ENCODE results near the gene LHX1. TPM values are rescaled to one million over a fixed set of nuclear protein-coding genes. Genes with fewer than 3 reads are reported as not detected.

LHX1 gene
- total RNA-seq, 1 donor from 2014 or later: not detected

DNA sequence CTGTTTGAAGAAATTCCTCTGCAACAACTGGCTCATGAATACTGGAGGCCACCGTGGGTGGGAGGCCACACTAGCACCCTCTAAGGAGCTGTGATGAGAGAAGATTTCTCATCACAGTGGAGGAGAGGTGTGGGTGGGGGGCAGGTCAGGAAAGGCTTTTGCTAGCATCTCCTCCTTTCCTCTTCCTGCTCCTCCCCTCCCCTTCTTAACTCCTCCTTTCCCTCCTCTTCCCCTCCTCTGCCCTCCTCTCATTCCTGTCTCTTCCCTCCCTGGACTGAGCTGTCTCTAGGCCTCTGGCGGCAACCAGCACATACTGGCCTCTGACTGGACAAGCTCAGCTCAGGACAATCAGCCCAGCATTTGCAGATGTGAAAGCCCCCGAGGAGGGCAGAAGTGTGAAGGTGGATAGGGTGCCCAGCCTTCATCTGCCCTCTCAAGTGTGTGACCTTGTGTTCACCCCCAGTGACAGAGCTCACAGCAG lies 19.0 kb upstream of the LHX1 start:
- peaks cover 10% of the 10 kb centered on the region for H3K27me3 Mint-ChIP-seq (ENCODE audit: low read depth)
- DNase-seq (ENCODE audit: low spot score): no peak
- H3K9me3 Mint-ChIP-seq (ENCODE audit: low read depth): no peaks in the 10 kb centered on the region
- H3K4me1 Mint-ChIP-seq (ENCODE audit: low read depth): peaks cover 10% of the 10 kb centered on the region
- H3K27ac Mint-ChIP-seq (ENCODE audit: unreplicated experiment): no peak overlapping the region
- no peaks in the 10 kb centered on the region for H3K36me3 Mint-ChIP-seq (ENCODE audit: low read depth)
- H3K4me3 Mint-ChIP-seq (ENCODE audit: unreplicated experiment): no peak overlapping the region
- TF ChIP-seq, protein P1, sequence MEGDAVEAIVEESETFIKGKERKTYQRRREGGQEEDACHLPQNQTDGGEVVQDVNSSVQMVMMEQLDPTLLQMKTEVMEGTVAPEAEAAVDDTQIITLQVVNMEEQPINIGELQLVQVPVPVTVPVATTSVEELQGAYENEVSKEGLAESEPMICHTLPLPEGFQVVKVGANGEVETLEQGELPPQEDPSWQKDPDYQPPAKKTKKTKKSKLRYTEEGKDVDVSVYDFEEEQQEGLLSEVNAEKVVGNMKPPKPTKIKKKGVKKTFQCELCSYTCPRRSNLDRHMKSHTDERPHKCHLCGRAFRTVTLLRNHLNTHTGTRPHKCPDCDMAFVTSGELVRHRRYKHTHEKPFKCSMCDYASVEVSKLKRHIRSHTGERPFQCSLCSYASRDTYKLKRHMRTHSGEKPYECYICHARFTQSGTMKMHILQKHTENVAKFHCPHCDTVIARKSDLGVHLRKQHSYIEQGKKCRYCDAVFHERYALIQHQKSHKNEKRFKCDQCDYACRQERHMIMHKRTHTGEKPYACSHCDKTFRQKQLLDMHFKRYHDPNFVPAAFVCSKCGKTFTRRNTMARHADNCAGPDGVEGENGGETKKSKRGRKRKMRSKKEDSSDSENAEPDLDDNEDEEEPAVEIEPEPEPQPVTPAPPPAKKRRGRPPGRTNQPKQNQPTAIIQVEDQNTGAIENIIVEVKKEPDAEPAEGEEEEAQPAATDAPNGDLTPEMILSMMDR (IDR thresholded peaks at IDR 0.05): no peak

DNA sequence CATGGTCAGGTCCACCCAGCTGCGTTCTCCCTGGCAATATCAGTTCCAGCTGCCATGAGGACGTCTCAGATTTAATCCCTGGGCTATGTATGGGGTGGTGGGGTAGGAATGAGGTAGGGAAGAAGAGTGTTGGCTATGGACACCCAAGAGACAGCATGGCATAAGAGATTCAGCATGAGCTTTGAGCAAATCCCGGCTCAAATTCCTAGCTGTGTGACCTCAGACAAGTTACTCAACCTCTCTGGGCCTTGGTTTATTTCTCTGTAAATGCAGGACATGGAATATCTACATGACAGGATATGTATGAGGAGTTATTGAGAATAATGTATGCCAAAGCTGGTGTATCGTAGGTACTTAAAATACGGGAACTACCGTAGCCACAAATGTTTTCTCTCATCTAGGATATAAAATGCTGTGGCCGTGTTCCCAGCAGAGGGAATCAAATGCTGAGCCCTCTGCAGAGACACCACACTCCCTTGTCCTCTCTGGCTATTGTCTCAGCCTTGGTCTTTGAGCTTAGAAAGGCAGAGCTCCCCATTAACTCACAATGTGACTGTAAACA lies 17.8 kb upstream of the LHX1 start:
- TF ChIP-seq, protein P1 (IDR thresholded peaks at IDR 0.05): no peak
- Mint-ChIP-seq H3K9me3 (ENCODE audit: low read depth) (no peaks in the 10 kb centered on the region), H3K27me3 (ENCODE audit: low read depth) (peaks cover 10% of the 10 kb centered on the region), H3K27ac (ENCODE audit: unreplicated experiment) (no peak overlapping the region), H3K36me3 (ENCODE audit: low read depth) (no peaks in the 10 kb centered on the region), H3K4me1 (ENCODE audit: low read depth) (peaks cover 10% of the 10 kb centered on the region), H3K4me3 (ENCODE audit: unreplicated experiment) (no peak overlapping the region)
- no peak for DNase-seq (ENCODE audit: low spot score)

DNA sequence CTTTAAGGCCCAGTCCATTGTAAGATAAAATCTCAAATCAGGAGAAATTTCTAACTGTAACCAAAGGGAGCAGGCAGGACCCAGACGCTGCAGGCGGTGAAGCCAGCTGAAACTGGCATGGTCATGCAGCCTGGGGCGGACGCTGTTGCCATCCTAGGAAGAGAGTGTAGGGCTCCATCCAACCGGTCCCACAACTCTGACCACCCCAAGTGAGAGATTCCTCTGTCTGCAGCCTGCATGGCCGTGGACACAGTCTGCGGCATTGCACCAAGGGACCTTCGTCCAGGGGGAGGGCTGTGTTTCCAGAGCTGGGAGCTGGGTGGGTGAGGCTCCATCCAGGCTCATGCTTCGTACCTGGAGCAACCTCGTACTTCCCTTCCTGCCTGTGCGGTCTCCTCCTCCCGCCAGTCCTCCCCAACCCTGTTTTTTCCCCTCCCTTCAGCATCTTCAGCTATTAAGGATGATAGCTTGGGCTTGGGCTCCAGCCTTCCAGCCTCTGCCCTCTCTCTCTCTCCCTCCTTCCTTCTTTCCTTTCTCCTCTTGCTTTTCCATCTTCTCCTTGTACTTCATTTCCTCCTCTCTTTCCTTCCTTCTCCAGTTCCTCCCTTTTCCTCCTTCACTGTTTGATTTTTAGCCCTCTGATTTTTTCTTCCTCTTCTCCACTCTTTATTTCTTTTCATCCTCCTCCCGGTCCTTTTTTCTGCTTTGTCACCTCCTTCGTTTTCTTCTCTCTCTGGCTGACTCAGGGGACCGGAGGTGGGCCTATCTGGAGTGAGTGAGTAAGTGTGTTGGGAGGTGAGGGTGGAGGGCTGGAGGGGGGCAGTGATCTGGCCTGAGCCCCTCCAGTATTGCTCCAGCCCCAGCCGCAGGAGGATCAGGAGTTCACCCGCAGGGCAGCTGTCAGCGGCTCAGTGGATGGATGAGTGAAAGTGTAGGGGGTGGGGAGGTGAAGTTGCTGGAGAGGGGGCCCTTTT lies 17.0 kb upstream of the LHX1 start:
- Mint-ChIP-seq H3K4me1 (ENCODE audit: low read depth) (peaks cover 10% of the 10 kb centered on the region), H3K9me3 (ENCODE audit: low read depth) (no peaks in the 10 kb centered on the region), H3K27me3 (ENCODE audit: low read depth) (peaks cover 10% of the 10 kb centered on the region), H3K4me3 (ENCODE audit: unreplicated experiment) (no peak overlapping the region), H3K36me3 (ENCODE audit: low read depth) (no peaks in the 10 kb centered on the region), H3K27ac (ENCODE audit: unreplicated experiment) (no peak overlapping the region)
- DNase-seq (ENCODE audit: low spot score): no peak
- TF ChIP-seq, protein P1 (IDR thresholded peaks at IDR 0.05): no peak

DNA sequence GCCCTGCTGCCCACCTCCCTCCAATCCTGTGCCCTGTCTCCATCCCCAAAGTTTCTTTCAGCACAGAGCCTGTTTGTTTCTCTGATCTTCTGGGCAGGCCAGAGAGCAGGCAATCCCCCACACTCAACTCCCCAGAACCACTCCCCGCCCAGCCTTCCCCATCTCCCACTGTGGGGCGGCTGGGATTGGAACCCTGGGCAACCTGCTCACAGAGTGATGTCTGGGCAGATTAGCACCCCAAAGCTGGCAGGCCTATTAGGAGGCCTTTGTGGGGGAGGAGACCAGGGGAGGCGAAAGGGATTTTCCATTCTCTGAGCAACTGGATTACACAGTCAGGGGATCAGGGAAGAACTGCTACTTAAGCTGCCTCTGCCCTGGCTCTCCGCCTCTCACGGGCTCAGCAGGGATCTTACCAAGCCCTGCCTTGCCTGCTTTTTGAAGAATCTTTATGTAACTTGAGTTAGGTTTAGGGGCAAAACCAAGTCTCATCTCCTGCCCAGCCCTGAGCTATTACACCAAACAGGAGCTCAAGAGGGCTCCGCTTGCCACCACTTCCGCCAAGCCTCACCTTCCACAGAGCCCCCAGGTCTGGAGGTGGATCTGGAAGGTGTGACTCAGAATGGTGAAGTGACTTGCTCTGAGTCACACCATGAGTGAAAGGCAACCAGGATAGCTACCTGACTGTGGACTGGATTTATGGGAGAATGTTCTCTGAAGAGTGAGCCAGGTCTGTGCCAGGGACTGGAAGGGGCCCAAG lies 16.0 kb upstream of the LHX1 start:
- Mint-ChIP-seq H3K4me3 (ENCODE audit: unreplicated experiment) (no peak overlapping the region), H3K27me3 (ENCODE audit: low read depth) (peaks cover 10% of the 10 kb centered on the region), H3K36me3 (ENCODE audit: low read depth) (no peaks in the 10 kb centered on the region), H3K27ac (ENCODE audit: unreplicated experiment) (peak overlapping the region; percentile 32), H3K9me3 (ENCODE audit: low read depth) (no peaks in the 10 kb centered on the region), H3K4me1 (ENCODE audit: low read depth) (peaks cover 10% of the 10 kb centered on the region)
- TF ChIP-seq, protein P1 (IDR thresholded peaks at IDR 0.05): no peak
- DNase-seq (ENCODE audit: low spot score): no peak

DNA sequence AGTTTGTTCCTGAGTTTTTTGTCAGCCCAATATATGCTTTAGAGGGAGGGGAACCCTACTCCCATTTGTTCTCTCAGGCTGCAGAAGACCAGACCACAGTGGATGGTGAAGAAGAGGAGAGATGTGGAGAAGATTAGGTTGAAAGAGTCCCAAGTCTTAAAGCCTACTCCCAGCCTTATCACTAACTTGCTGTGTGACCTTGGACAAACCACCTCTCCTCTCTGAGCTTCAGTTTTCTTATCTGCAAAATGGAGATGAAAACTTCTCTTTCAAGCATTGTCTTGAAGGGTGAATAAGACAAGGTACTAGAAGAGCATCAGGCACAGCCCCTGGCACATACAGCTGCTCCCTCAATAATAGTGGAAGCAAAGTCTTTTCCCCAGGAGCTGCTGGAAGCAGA lies 15.1 kb upstream of the LHX1 start:
- no peaks in the 10 kb centered on the region for H3K9me3 Mint-ChIP-seq (ENCODE audit: low read depth)
- no peak for DNase-seq (ENCODE audit: low spot score)
- TF ChIP-seq, protein P1 (IDR thresholded peaks at IDR 0.05): no peak
- H3K36me3 Mint-ChIP-seq (ENCODE audit: low read depth): no peaks in the 10 kb centered on the region
- H3K27ac Mint-ChIP-seq (ENCODE audit: unreplicated experiment): no peak overlapping the region
- no peak overlapping the region for H3K4me3 Mint-ChIP-seq (ENCODE audit: unreplicated experiment)
- H3K27me3 Mint-ChIP-seq (ENCODE audit: low read depth): peaks cover 10% of the 10 kb centered on the region
- peaks cover 10% of the 10 kb centered on the region for H3K4me1 Mint-ChIP-seq (ENCODE audit: low read depth)

All from chondrocyte (in vitro differentiated cells).